KMS-11 (cell line): Measurements from ENCODE around the gene SPAG17.

Source experiments
- H2AFZ ChIP-seq: fragments of 200-600 bp; sonication (generic); 2 replicates; pipeline ENCODE4 v1.6.1; 2016; ENCODE audit warnings: antibody characterized with exemption, mixed run types, low read depth
- H3K27ac ChIP-seq: fragments of 200-600 bp; sonication (generic); 2 replicates; pipeline ENCODE4 v1.6.1; 2016; ENCODE audit warnings: mild to moderate bottlenecking, mixed run types
- H3K27me3 ChIP-seq: fragments of 200-600 bp; sonication (generic); 2 replicates; pipeline ENCODE4 v1.6.1; 2017; ENCODE audit warnings: mild to moderate bottlenecking, low read depth, mixed run types, moderate library complexity; ENCODE audit not compliant: insufficient read depth
- H3K36me3 ChIP-seq: fragments of 200-600 bp; sonication (generic); 2 replicates; pipeline ENCODE4 v1.6.1; 2017; ENCODE audit warnings: mild to moderate bottlenecking, mixed run types; ENCODE audit not compliant: insufficient read depth
- H3K4me1 ChIP-seq: fragments of 200-600 bp; sonication (generic); 2 replicates; pipeline ENCODE4 v1.6.1; 2016; ENCODE audit warnings: mild to moderate bottlenecking, low read depth, mixed run types; ENCODE audit not compliant: poor library complexity, severe bottlenecking
- H3K4me2 ChIP-seq: fragments of 200-600 bp; sonication (generic); 2 replicates; pipeline ENCODE4 v1.7.0; 2016; ENCODE audit warnings: mild to moderate bottlenecking, mixed run types
- H3K4me3 ChIP-seq: fragments of 200-600 bp; sonication (generic); IDR thresholded peaks from 2 replicates; pipeline ENCODE4 v1.6.1; 2017; ENCODE audit warnings: low read depth, low read length, mixed read lengths; ENCODE audit not compliant: insufficient read depth
- H3K79me2 ChIP-seq: fragments of 200-600 bp; sonication (generic); 2 replicates; pipeline ENCODE4 v1.6.1; 2016; ENCODE audit warnings: low read depth, mixed run types; ENCODE audit not compliant: insufficient read depth
- H3K9ac ChIP-seq: fragments of 200-600 bp; sonication (generic); 2 replicates; pipeline ENCODE4 v1.6.1; 2016; ENCODE audit warnings: mild to moderate bottlenecking, mixed run types
- H4K20me1 ChIP-seq: fragments of 200-600 bp; sonication (generic); 2 replicates; pipeline ENCODE4 v1.6.1; 2016; ENCODE audit warnings: mild to moderate bottlenecking, mixed run types; ENCODE audit not compliant: insufficient read depth
- TF ChIP-seq, protein P1 (sequence below): fragments of 200-600 bp; sonication (generic); conservative IDR thresholded peaks from 2 replicates; pipeline ENCODE4 v1.6.1; 2017; ENCODE audit warnings: low read depth, mild to moderate bottlenecking, antibody characterized with exemption, low read length, moderate library complexity, mixed read lengths

The SPAG17 gene

DNA sequence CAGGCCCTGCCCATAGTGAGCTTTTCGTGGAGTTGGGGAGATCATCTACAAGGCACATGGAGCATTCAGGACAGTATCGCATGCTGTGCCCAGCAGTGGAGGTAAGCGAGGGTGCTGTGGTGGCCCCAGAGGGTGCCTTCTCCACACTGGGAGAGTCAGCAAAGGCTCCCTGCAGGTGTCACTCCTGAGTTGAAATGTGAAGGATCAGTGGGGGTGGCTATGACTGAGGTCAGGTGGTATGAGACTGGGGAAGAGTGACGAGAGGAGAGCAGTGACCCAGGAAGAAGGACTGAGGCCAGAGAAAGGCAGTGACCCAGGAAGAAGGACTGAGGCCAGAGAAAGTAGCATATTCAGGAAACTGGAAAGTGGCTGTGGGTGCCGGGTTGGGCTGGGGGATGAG, 53.0 kb downstream of the SPAG17 start:
- Histone ChIP-seq H3K27me3 (no peaks in the 10 kb centered on the region), H3K36me3 (no peaks in the 10 kb centered on the region), H3K4me2 (no peak overlapping the region), H3K79me2 (no peaks in the 10 kb centered on the region), H3K27ac (no peak overlapping the region), H2AFZ (no peak overlapping the region), H3K4me1 (no peaks in the 10 kb centered on the region), H4K20me1 (no peaks in the 10 kb centered on the region), H3K9ac (no peak overlapping the region), H3K4me3 (no peak overlapping the region)
- TF ChIP-seq, protein P1, sequence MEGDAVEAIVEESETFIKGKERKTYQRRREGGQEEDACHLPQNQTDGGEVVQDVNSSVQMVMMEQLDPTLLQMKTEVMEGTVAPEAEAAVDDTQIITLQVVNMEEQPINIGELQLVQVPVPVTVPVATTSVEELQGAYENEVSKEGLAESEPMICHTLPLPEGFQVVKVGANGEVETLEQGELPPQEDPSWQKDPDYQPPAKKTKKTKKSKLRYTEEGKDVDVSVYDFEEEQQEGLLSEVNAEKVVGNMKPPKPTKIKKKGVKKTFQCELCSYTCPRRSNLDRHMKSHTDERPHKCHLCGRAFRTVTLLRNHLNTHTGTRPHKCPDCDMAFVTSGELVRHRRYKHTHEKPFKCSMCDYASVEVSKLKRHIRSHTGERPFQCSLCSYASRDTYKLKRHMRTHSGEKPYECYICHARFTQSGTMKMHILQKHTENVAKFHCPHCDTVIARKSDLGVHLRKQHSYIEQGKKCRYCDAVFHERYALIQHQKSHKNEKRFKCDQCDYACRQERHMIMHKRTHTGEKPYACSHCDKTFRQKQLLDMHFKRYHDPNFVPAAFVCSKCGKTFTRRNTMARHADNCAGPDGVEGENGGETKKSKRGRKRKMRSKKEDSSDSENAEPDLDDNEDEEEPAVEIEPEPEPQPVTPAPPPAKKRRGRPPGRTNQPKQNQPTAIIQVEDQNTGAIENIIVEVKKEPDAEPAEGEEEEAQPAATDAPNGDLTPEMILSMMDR, result no peak

DNA sequence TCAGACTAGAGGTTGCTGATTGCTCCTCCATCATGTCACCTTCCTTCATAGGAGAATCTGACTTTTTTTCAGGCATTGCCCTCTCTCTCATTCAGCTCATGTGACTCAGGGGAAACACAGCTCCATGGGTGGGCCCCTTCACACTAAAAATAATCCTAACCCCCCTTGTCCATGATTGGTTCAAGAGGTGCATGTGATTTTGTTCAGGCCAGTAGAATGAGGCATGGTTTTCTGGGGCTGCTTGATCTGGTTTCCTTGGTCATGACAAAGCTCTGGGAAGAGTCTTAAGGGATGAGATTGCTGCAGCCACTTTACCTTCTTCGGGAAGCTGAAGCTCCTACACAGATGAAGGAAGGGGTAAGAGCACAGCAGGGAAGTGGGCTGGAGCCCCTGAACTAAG, 56.3 kb downstream of the SPAG17 start:
- no peak overlapping the region for H3K27ac ChIP-seq
- H4K20me1 ChIP-seq, result no peaks in the 10 kb centered on the region
- no peaks in the 10 kb centered on the region for H3K27me3 ChIP-seq
- H3K4me2 ChIP-seq, result no peak overlapping the region
- no peaks in the 10 kb centered on the region for H3K4me1 ChIP-seq
- no peak overlapping the region for H2AFZ ChIP-seq
- no peak overlapping the region for H3K4me3 ChIP-seq
- H3K9ac ChIP-seq, result no peak overlapping the region
- H3K36me3 ChIP-seq, result no peaks in the 10 kb centered on the region
- TF ChIP-seq, protein P1, result no peak
- no peaks in the 10 kb centered on the region for H3K79me2 ChIP-seq

- H3K27me3 ChIP-seq, result no peaks in the 10 kb centered on the region
- TF ChIP-seq, protein P1, result no peak
- H3K36me3 ChIP-seq, result no peaks in the 10 kb centered on the region
- no peaks in the 10 kb centered on the region for H3K4me1 ChIP-seq
- no peak overlapping the region for H3K4me3 ChIP-seq
- H3K79me2 ChIP-seq, result no peaks in the 10 kb centered on the region
- no peak overlapping the region for H2AFZ ChIP-seq
- H4K20me1 ChIP-seq, result no peaks in the 10 kb centered on the region
- H3K9ac ChIP-seq, result no peak overlapping the region
- H3K27ac ChIP-seq, result no peak overlapping the region
- no peak overlapping the region for H3K4me2 ChIP-seq
These were observed 61.0 kb downstream of the SPAG17 start for GRCh38 chr1:118124064-118124463.

GRCh38 chr1:118123116-118123839, 61.8 kb downstream of the SPAG17 start:
- Histone ChIP-seq H3K4me1 (no peaks in the 10 kb centered on the region), H2AFZ (no peak overlapping the region), H3K36me3 (no peaks in the 10 kb centered on the region), H3K9ac (no peak overlapping the region), H3K27me3 (no peaks in the 10 kb centered on the region), H4K20me1 (no peaks in the 10 kb centered on the region), H3K27ac (no peak overlapping the region), H3K4me3 (no peak overlapping the region), H3K79me2 (no peaks in the 10 kb centered on the region), H3K4me2 (no peak overlapping the region)
- TF ChIP-seq, protein P1, result no peak
